ENCODE results near the gene PRKCZ.

The PRKCZ gene

DNA sequence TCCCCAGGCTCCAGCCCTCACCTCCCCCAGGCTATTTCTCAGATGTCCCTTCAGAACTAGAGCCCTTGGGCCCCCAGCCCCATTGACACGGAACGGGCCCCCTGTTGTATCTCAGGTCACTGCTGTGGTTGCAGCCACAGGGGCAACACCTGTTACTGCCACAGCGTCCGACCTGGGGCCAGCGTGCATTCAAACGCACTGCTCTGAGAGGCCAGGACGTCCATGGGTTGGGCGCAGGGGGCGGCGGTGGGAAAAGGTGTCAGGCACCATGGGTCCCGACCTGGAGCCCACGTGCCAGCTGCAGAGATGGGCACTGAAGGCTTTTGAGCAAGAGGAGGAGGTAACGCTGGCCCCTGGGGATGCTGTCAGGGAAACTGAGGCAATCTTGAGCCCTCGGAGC lies 131.1 kb downstream of the PRKCZ start:
- no peaks in the 10 kb centered on the region for H3K27me3 ChIP-seq (ENCODE audit: insufficient read depth, poor library complexity, severe bottlenecking)
- no peak overlapping the region for H3K27ac ChIP-seq (replicated peaks)
- DNase-seq (ENCODE audit: low read depth in 1 of 2, low spot score in 1 of 2): no peak
- no peak overlapping the region for H3K4me3 ChIP-seq (replicated peaks; ENCODE audit: insufficient read depth, low read length)
- TF ChIP-seq, protein P1, sequence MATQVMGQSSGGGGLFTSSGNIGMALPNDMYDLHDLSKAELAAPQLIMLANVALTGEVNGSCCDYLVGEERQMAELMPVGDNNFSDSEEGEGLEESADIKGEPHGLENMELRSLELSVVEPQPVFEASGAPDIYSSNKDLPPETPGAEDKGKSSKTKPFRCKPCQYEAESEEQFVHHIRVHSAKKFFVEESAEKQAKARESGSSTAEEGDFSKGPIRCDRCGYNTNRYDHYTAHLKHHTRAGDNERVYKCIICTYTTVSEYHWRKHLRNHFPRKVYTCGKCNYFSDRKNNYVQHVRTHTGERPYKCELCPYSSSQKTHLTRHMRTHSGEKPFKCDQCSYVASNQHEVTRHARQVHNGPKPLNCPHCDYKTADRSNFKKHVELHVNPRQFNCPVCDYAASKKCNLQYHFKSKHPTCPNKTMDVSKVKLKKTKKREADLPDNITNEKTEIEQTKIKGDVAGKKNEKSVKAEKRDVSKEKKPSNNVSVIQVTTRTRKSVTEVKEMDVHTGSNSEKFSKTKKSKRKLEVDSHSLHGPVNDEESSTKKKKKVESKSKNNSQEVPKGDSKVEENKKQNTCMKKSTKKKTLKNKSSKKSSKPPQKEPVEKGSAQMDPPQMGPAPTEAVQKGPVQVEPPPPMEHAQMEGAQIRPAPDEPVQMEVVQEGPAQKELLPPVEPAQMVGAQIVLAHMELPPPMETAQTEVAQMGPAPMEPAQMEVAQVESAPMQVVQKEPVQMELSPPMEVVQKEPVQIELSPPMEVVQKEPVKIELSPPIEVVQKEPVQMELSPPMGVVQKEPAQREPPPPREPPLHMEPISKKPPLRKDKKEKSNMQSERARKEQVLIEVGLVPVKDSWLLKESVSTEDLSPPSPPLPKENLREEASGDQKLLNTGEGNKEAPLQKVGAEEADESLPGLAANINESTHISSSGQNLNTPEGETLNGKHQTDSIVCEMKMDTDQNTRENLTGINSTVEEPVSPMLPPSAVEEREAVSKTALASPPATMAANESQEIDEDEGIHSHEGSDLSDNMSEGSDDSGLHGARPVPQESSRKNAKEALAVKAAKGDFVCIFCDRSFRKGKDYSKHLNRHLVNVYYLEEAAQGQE (IDR thresholded peaks at IDR 0.05; ENCODE audit: insufficient replicate concordance, low read depth): no peak
- TF ChIP-seq GABPA (IDR thresholded peaks at IDR 0.05; ENCODE audit: low read depth) (no peak), SPI1 (IDR thresholded peaks at IDR 0.05; ENCODE audit: borderline replicate concordance, low read depth) (no peak), POLR2AphosphoS5 (IDR thresholded peaks at IDR 0.05; ENCODE audit: low read depth) (no peak)
- TF ChIP-seq, protein P2, sequence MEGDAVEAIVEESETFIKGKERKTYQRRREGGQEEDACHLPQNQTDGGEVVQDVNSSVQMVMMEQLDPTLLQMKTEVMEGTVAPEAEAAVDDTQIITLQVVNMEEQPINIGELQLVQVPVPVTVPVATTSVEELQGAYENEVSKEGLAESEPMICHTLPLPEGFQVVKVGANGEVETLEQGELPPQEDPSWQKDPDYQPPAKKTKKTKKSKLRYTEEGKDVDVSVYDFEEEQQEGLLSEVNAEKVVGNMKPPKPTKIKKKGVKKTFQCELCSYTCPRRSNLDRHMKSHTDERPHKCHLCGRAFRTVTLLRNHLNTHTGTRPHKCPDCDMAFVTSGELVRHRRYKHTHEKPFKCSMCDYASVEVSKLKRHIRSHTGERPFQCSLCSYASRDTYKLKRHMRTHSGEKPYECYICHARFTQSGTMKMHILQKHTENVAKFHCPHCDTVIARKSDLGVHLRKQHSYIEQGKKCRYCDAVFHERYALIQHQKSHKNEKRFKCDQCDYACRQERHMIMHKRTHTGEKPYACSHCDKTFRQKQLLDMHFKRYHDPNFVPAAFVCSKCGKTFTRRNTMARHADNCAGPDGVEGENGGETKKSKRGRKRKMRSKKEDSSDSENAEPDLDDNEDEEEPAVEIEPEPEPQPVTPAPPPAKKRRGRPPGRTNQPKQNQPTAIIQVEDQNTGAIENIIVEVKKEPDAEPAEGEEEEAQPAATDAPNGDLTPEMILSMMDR (IDR thresholded peaks at IDR 0.05; ENCODE audit: insufficient read depth, low read length): no peak

DNA sequence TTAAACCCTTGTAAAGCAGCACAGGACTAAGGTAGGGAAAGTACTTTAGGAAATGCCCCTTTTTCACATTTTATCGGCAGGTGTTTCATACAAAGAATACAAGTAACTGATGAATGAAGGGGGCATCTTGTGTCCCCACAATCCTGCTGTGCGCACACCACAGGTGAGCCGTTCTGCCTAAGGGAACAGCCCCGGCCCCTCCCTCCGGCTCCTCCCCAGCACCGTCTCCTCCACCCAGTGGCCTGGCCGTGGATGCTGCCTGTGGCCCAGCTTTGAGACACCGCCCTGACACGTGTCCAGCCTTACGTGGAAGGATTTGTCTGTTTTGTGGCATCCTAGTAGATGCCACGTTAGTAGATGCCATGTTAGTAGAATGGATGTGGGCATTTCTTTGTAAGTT lies 131.5 kb downstream of the PRKCZ start:
- no peak for DNase-seq (ENCODE audit: low read depth in 1 of 2, low spot score in 1 of 2)
- TF ChIP-seq SPI1 (IDR thresholded peaks at IDR 0.05; ENCODE audit: borderline replicate concordance, low read depth) (no peak), GABPA (IDR thresholded peaks at IDR 0.05; ENCODE audit: low read depth) (no peak), POLR2AphosphoS5 (IDR thresholded peaks at IDR 0.05; ENCODE audit: low read depth) (no peak)
- TF ChIP-seq, protein P2 (IDR thresholded peaks at IDR 0.05; ENCODE audit: insufficient read depth, low read length): no peak
- TF ChIP-seq, protein P1 (IDR thresholded peaks at IDR 0.05; ENCODE audit: insufficient replicate concordance, low read depth): no peak
- H3K27me3 ChIP-seq (ENCODE audit: insufficient read depth, poor library complexity, severe bottlenecking): no peaks in the 10 kb centered on the region
- H3K4me3 ChIP-seq (replicated peaks; ENCODE audit: insufficient read depth, low read length): no peak overlapping the region
- no peak overlapping the region for H3K27ac ChIP-seq (replicated peaks)

DNA sequence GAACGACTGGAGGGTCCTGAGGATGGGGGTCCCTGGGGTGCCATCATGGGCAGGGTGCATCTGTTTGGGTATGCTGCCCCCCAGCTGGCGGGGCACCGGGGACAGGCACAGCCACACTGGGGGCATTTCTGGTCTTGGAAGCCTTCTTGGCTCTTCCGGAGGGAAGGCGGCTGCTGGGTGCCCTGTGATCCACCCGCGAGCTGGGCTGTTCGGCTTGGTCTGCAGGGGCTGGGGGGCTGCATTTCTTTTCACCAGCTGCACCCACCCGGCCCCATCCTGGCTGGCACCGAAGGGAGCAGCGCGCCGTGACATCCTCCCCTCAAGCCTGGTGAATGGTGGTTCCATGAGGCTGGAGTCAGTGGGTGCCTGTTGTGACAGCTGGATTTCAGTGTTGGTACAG lies 132.2 kb downstream of the PRKCZ start:
- DNase-seq (ENCODE audit: low read depth in 1 of 2, low spot score in 1 of 2): no peak
- Histone ChIP-seq H3K27ac (replicated peaks) (no peak overlapping the region), H3K27me3 (ENCODE audit: insufficient read depth, poor library complexity, severe bottlenecking) (no peaks in the 10 kb centered on the region), H3K4me3 (replicated peaks; ENCODE audit: insufficient read depth, low read length) (no peak overlapping the region)
- TF ChIP-seq, protein P2 (IDR thresholded peaks at IDR 0.05; ENCODE audit: insufficient read depth, low read length): no peak

DNA sequence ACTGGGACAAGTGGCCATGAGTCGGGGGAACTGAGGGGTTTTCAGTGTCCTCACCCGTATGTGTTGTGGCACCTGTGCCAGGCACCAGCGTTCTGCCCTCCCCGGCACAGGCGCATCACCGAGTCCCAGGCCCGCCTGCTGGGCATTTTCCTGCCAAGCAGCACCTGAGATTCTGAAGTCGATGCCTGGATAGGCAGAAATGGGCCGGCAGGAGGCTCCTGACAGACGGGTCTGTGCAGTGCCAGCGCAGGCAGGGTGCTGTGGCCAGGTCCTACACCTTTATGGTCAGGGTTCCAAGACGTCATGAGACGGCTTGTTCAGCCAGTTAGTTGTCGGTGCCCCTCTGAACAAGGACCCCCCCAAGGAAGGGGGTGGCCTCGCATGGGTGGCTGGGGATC lies 133.7 kb downstream of the PRKCZ start:
- H3K4me3 ChIP-seq (replicated peaks; ENCODE audit: insufficient read depth, low read length): no peak overlapping the region
- no peak for TF ChIP-seq SPI1 (IDR thresholded peaks at IDR 0.05; ENCODE audit: borderline replicate concordance, low read depth)
- TF ChIP-seq, protein P1 (IDR thresholded peaks at IDR 0.05; ENCODE audit: insufficient replicate concordance, low read depth): no peak
- TF ChIP-seq, protein P2 (IDR thresholded peaks at IDR 0.05; ENCODE audit: insufficient read depth, low read length): no peak
- no peak for TF ChIP-seq POLR2AphosphoS5 (IDR thresholded peaks at IDR 0.05; ENCODE audit: low read depth)
- TF ChIP-seq GABPA (IDR thresholded peaks at IDR 0.05; ENCODE audit: low read depth): no peak
- H3K27ac ChIP-seq (replicated peaks): no peak overlapping the region
- no peaks in the 10 kb centered on the region for H3K27me3 ChIP-seq (ENCODE audit: insufficient read depth, poor library complexity, severe bottlenecking)
- no peak for DNase-seq (ENCODE audit: low read depth in 1 of 2, low spot score in 1 of 2)

All from HL-60 (cell line).